Globus pallidus (tissue), 1 donor: Measurements from ENCODE around the gene COA4.

Experiments used
- DNase-seq: peaks from one replicate; pipeline ENCODE4 v3.0.0-alpha.2; 2015; ENCODE audit warnings: low spot score

The COA4 gene

DNA sequence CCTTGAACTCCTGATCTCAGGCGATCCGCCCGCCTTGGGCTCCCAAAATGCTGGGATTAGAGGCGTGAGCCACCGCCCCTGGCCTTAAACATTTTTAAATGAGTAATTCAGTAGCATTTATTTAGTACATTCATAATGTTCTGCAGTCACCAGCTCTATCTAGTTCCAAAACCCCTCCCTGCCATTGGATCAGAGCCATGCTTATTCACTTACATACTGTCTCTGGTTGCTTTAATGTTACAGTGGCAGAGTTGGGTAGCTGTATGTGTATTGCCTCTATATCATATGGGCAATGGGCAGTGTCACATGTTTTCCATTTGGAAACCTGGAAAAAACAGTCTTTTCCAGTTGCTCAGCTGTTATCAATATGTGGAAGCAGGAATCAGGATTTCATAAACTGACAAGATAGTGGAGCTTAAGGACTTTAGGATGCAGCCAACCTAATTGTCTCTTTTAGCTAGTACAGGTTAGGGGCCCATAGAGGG lies 10.5 kb downstream of the COA4 start:
- DNase-seq: no peak

DNA sequence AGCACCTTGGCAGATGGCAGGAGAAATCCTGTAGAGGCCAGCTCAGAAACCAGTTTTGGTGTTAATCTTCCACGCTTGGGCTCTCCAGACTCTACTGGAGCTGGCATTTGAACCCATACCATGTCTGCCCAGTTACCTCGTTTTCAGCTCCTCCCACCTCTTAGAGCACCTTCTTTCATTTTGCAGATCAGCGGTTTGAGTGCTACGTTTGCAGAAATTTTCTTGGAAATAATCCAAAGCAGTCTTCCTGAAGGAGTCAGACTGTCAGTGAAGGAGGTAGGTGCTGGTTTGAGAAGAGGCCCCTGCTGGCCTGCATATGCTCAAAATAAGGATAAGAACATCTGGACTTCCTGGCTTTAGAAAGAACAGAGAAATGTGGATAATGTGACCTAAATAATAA lies 13.7 kb downstream of the COA4 start:
- no peak for DNase-seq

DNA sequence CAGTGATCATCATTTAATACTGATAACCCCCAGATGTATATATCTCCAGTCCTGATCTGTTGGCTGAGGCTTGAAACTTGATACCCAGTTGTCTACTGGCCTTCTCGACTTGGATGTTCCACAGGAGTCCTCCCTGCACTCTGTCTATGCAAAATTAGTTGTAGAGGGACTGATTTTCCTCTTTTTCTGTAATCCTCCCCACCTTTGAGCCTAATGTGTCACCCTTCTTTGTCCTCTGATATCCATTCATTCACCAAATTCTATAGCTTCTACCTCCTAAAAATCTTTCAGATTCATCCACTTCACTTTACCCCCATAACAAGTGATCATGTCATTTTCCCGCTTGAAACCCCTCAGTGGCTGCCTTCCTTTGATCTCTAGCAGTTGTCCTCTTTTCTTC lies 16.4 kb downstream of the COA4 start:
- no peak for DNase-seq

DNA sequence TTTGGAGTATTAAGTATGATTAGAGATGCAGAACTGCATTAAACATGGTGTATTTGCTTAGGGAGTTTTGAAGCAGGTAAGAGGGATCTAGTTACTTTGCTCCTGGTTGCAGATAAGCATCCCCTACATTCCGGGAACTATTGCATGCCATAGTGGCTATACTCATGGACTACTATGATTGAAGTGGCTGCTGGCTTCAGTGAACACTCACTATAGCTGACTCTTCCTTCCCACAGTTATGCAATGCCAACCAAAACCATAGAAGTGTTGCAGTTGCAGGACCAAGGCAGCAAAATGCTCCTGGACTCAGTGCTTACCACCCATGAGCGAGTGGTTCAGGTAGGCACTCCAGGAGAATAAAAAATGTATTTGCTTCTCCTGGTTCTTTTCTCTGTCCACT lies 17.0 kb downstream of the COA4 start:
- DNase-seq: no peak

DNA sequence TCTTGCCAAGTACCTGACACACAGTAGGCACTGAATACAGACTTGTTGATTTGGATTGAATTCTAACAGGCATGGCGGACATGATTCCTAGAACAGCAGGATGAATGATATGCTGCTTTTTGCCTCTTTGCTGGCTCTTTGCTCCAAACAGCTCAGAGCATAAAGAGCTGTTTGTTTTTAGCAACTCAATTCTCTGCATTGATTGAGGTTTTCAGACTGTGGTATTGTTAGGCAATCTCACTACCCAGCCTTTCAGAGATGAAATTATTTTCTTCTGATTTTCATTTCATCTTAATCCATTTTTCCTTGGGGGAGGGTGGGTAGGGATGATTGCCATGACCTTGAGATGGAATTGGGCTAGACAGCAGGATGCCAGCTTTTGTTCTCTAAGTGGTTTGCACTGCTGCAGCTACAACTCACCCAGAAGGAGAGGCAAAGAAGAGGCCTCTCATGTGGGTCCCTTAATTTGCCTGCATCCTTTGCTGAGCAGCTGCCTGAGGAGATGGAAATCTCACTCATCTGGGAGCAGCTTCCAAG lies 20.5 kb downstream of the COA4 start:
- peak; percentile 92 for DNase-seq

DNA sequence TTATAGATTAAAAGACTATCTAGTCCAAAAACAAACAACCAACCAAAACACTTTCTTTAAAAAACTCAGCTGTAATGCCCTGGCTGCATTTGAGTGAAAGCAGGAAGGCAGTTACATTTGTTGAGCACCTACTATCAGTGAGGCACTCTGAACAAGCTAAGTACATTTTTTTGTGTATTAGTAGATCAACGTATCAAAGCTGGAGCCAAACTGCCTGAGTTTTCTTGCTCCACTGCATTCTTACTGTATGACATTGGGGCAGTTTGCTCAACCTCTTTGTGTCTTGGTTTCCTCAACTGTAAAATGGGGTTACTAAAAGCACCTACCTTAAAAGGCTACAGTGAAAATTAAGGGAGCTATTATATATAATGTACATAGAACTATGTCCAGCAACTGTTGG lies 22.0 kb downstream of the COA4 start:
- no peak for DNase-seq

DNA sequence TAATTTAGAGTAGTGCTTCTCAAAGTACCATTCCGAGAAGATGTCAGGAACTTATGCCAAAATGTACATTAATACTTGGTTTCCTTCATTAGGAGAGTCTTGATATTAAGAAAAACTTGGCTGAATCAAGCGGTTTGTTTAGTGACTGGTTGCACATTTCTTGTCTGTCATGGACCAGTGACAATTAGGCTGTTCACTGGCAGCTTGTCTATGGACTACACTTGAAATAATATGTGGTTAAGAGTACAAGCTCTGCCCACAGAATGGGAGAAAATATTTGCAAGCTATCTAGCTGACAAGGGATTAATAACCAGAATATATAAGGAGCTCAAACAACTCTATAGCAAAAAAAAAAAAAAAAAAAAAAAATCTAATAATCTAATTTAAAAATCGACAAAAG lies 24.6 kb downstream of the COA4 start:
- DNase-seq: no peak

DNA sequence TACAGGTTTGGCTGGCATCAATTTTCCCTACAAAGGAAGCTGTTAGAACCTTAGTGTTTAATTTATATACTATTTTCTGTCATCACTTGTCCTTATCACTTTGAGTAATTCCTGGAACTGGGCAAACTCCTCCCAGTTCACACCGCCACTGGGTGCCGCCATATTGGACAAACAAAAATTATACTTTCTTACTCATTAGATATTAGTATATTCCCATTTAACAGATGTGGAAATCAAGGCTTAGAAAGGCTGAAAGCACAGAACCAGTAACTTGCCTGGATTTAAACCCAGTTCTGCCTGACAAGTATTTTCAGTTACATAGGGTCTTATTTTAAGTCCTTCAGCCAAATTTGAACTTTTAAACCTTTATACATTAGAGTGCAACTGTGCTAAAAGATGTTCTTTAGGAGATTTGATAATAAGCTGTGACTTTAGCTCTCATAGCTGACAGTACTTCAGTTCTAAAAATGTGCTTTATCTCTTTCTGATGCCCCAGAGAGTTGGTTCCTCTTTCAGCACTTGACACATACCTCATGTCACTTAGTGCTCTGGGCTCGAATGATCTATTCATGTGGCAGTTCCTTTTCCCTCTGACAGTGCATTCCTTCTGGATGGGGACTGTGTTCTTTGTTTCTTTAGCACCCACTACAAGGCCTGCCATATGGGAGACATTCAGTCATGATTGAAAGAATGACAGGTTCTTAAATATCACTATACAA lies 25.4 kb downstream of the COA4 start:
- DNase-seq: no peak

DNA sequence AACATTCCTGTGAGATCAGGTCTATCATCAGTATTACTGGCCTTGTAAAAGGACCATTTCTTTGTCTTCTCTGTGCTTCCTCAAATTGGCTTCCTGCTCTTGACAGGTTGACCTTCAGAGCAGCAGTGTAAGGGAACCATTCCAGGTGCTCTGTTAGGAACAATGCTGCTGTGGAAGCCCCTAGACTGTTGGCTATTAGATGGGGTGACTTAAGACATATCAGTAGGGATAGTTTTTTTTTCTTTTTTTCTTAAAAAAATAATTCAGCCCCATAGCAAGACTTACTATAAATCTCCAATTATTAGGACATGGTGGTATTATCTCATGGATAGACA lies 37.6 kb downstream of the COA4 start:
- no peak for DNase-seq

DNA sequence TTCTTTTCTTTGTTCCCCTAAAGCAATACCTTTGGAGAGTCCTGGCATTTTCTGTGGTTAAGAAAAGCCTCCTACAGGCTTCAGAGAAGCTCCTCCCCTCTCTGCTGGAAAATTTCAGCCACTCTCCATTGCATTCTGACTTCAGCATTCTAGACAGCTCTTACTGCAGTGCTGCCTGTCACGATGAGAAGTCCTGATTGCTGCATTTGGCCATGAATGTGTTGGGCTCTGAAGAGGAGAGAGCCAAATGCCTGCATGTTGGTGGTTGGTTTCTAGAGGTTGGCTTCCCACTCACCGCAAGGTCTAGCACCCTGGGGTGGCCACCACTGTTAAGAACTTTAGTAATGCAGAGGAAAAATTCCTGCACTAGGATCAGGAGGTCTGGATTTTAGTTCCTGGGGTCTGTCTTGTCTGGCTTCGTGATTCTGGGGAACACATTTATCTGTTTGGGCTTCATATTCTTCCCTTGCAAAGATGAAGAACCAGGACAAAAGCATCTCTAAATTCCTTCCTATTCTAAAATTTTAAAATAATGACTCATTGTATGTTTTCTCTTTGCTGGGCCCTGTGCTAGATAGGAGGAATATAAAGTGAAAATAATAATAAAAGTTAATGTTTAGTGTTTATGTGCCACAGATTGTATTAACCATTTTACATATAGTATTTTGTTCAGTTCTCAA lies 38.1 kb downstream of the COA4 start:
- no peak for DNase-seq

DNA sequence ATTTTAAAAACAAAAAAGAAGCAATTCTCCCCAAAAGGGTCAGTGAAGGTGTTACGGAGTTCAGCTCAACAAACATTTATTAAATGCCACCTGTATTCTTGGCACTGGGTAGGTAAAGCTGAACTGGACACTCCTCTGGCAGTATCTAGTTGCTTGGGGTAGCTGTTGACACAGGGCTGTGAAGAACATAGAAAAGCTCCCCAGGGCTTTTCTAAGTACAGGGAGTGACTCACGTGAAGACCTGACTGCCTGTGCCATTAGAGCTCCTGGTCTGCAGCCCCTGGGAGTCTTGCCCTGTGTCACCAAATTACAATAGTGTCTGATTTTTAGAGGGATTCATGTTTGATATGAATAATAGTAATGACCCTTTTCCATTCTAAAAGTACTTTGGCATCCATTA lies 43.6 kb downstream of the COA4 start:
- no peak for DNase-seq

DNA sequence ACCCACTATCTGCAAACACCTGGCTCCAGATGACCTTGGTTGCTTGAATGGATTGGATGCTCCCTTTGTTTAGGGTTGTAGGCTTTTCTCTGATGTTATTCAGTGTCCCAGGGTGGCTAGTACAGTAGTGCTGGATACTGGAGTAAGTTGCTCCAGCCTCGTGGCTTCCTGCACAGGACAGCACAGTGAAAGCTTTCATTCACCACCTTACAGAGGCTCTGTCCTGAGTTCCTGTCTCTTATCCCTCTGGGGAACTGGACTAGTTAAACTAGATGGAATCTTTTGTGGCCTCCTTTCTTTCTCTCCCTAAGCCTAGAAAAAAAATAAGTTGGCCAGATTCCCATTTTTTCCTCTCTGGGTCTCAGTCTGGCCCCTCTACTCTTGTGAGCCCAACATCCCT lies 46.4 kb downstream of the COA4 start:
- no peak for DNase-seq
